EH (cell line): ENCODE data around the gene S100A3.
"Not testable (repeated sequence)": the region's sequence is repeated elsewhere in the genome, so short reads cannot be mapped to it uniquely, and the experiment has no call there.

Source experiments
- DNase-seq: peaks from one replicate; pipeline ENCODE4 v3.0.0-alpha.2; 2015; ENCODE audit warnings: low read depth

S100A3 gene

DNA sequence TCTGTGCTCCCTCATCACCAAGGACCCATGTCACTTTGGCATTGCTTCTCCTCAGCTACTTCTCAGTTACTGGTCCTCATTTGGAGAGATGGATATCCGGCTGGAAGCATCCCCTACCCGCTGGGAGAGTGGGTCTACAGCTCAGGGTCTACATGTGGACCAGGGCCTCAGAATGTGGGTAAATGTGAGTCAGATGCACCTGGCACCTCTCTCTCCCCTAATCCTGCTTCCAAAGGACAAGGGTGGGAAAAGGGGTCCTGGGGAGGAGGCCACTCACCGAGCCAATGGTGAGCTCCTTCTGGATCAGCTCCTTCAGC is 14.2 kb downstream of the S100A3 start:
- no peak for DNase-seq

DNA sequence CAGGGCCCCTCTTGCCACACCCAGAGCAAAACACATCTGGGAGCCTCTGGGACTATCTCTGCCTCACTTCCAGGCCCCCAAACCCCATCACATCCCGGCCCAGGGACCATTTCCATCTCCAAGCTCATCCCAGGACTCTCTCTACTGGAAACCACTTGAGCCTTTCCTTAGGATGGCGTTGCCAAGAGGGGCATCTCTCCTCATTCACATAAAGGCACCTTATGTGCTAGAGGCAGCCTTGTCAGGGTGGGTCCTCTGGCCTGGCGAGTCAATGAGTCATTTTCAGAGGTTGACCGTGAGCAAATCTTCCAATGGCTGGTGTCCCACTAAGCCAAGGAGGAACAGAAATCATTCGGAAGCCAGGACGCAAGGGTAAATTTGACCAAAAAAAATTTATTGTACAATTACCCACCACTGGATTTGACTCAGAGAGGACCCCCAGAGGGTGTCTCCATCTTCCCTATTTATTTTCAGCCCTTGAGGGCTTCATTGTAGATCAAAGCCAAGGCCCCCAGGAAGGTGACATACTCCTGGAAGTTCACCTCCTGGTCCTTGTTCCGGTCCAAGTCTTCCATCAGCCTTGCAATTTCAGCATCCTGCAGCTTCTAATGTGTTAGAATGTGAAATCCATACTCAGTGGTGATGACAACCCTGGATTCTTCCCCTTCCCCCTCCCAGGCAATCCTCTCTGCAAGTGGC is 14.7 kb downstream of the S100A3 start:
- DNase-seq, result peak; percentile 70

DNA sequence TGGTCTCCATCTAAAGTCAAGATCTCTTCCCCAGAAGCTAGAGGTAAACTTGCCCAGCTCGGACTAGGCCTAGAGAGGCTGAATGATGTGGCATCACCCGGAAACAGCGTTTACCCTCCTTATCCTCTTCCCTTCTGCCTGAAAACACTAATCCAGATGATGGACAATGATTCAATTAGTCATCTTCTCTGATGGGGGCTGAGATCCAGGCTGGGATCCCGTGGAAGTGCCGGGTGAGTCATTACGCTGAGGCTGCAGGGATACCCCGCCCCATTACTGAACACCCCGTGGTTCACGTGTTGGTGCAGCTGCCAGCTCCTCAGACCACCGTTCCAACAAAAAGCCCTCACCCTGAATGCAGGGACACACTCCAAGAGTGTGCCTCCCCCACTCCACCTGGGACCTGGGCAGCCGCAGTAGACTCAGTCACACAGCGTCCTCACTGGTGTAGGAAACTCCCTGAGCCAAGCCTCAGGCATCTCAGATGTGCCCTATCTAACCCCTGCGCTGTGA is 15.3 kb downstream of the S100A3 start:
- peak; percentile 95 for DNase-seq

DNA sequence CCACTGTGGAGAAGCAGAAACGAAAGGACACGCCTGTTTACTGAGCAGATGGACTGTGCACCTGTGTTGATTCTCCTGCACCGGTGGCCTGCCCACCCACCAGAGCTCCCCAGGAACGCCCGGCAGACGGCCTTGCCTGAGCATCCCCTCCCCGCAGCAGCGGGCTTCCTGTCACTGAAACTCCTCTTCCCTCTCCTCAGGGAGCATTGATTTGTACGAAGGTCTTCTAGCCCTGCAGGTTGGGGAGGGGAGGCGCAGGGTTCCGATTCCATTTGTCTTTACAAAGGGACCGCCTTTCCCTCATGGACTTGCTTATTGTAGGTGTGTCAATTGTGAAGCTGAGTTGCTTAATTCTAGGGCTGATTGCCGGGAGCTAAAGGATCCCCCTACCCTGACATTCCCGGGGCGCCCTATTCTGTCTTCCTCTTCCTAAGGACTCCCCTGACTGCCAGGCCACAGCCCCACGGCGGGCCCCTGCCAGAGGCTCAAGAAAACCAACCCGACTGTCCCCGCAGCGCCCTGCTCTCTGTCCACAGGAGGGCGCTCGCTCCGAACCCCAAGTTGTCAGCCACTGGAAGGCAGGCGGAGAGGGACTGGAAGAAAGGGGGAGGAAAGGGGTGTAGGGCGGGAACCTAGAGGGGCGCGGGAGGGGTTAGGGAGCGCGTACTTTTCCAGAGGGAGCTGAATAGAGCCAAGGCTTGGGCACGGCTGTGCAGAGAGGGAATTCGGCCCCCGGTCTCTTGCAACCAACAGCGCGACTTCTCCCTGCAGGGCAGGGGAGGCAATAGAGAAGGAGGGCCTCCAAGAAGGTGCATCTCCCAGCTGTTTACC is 16.1 kb downstream of the S100A3 start:
- peak; percentile 86 for DNase-seq

DNA sequence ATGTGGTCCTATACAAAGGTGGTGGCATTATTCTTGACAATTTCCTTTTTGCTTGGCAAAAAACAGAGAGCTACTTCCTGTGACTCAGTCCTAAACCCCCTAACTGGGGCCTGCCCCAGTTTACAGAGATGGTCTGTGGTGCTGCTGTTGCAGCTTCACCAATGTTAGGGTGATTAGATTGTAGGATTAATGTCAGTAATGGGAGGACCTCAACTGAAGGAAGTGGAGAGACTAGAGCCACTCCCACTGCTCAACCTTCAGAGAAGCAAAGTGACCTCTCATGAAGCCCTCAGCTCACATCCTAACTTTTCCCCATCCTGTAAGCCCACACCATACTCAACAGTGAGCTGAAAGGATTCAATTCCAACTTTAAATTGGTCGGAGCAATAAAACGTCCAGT is 16.9 kb downstream of the S100A3 start:
- DNase-seq, result no peak

DNA sequence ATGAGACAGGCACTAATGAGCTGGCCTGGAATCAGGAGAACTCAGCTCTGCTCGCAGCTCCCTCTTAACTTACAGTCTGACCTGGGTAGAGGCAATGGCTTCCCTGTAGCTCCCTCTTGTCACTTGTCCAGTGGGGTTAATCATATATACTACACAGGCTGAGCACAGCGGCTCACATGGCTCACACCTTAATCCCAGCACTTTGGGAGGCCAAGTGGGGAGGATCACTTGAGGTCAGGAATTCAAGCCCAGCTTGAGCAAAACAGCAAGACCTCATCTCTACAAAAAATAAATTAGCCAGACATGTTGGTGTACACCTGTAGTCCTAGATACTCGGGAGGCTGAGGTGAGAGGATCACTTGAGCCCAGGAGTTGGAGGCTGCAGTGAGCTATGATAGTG is 17.4 kb downstream of the S100A3 start:
- DNase-seq, result no peak

DNA sequence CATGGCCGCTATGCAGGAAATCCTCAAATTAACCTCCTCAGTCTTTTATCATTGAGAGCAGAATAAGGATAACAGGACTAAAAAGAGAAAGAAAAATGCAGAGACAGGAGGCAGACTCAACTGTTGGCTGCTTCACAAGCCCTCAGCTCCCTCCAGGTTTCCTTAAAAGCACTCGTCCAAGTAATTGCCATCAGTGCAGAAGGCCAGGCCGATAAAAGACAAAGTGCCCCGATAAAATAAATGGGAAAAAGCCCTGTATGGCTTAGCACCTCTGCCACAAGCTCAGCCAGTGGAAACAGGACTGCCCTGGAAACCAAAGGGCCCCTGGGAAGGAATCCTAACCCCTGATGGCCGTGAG is 21.4 kb downstream of the S100A3 start:
- no peak for DNase-seq

DNA sequence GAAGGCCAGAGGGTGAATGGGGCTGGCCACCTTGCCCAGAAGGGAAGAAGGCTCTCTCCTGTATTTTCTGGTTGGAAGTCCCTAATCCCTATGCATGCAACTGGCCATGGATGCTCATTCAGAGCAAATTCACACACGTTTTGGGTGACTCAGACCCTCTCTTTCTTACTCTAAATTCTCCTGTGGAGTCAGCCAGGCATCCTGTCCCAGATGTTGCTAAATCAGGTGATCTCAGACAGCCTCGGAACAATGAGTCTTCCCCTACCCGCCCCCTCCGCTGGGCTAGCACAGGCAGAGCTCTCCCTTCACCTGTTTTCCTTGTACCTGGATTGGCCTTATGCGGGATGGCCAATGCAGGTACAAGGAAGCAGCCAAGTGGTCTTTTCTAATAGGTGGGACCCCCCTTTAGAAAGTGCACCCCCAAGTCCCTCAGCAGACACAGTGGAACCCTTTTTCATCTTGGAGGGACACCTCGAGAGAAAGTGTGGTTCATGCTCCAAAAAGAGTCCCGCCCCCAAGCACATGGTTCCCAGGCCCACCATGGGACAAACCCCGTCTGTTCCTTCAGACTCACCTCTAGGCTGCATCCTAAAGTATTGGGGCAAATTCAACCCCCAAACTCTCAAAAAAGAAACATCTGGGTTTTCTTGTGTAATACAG is 21.9 kb downstream of the S100A3 start:
- no peak for DNase-seq

DNA sequence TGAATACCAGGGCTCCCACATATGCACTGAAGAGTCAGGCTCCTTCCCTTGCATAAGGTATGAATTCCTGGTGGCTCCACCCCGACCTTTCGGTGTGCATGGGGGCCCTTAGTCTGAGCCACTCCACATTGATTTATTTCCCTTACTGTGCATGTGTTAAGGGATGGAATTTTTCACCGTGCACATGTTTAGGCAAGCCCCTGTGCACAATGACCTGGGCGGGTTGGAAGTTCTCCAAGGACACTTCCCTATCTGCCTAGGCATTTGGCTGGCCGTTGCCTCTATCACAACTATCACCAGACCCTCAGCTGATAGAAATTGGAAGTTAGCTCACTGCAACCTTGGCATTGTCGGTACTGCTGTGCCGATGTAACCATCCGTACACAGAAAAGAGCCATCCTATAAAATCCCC is 22.9 kb downstream of the S100A3 start:
- DNase-seq, result no peak

DNA sequence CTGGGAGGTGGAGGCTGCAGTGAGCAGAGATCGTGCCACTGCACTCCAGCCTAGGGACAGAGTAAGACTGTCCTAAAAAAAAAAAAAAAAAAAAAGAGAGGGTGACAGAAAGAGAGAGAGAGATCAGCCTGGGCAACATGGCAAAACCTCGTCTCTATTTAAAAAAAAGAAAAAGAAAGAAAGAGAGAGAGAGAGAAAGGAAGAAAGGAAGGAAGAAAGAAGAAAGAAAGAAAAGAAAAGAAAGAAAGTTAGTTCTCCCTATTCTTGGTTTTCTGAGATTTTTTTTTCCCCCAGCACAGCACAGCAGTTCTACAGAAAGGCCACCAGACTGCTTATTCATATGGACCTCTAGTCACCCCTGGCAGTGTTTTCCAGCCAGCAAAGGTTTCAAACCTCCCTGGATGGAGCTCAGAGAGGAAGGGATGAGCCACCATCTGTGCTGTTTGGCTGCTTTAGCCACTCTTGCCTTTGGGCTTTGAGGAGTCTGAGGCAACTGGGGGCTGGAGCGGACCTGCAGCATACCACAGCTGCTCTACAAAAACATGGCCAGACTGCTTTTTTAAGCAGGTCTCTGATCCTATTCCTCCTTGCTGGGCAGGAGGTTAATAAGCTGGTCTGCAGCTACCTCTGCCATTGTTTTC is 23.9 kb downstream of the S100A3 start:
- DNase-seq, result no peak

DNA sequence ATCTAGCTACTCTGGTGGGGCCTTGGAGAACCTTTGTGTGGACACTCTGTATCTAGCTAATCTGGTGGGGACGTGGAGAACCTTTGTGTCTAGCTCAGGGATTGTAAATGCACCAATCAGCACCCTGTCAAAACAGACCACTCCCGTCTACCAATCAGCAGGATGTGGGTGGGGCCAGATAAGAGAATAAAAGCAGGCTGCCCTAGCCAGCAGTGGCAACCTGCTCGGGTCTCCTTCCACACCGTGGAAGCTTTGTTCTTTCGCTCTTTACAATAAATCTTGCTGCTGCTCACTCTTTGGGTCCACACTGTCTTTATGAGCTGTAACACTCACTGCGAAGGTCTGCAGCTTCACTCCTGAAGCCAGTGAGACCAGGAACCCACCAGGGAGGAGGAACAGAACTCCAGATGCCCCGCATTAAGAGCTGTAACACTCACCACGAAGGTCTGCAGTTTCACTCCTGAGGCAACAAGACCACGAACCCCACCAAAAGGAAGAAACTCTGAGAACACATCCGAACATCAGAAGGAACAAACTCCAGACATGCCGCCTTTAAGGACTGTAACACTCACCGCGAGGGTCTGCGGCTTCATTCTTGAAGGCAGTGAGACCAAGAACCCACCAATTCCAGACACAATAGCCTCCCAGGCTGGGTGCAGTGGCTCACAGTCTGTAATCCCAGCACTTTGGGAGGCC is 26.6 kb downstream of the S100A3 start:
- not testable (repeated sequence) for DNase-seq

DNA sequence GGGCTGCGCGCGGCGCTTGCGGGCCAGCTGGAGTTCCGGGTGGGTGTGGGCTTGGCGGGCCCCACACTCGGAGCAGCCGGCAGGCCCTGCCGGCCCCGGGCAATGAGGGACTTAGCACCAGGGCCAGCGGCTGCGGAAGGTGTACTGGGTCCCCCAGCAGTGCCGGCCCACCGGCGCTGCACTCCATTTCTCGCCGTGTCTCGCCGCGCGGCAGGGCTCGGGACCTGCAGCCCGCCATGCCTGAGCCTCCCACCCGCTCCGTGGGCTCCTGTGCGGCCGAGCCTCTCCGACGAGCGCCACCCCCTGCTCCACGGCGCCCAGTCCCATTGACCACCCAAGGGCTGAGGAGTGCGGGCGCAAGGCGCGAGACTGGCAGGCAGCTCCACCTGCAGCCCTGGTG is 27.2 kb downstream of the S100A3 start:
- not testable (repeated sequence) for DNase-seq

DNA sequence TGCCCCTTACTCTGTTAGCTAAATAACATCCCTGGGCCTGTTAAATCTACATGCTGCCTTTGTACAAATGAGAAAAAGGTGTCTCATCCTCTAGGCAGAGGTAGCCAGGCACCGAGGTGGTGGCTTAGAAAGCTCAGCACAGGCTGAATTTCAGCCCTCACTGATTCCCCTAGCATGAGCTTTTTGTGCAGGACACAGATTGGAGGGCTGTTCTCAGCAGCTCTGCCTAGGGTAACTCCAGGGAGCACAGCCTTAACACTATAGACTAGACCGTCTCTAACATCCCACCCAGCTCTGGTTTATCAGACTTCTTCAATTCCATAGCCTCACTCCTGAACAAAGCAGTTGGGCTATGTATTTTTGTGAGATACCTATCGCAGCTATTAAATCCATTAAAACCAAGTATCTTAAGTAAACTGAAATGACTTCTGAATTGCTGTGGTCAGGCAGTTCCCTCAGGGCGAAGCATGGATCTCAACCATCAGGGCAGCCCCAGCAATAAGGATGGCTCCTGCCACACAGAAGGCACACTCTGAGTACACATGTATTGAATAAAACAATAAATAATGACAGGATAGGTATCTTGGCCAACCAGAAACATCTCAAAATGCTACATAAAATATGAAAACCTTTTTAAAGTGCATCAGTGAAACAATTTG is 28.1 kb downstream of the S100A3 start:
- DNase-seq, result peak; percentile 62

DNA sequence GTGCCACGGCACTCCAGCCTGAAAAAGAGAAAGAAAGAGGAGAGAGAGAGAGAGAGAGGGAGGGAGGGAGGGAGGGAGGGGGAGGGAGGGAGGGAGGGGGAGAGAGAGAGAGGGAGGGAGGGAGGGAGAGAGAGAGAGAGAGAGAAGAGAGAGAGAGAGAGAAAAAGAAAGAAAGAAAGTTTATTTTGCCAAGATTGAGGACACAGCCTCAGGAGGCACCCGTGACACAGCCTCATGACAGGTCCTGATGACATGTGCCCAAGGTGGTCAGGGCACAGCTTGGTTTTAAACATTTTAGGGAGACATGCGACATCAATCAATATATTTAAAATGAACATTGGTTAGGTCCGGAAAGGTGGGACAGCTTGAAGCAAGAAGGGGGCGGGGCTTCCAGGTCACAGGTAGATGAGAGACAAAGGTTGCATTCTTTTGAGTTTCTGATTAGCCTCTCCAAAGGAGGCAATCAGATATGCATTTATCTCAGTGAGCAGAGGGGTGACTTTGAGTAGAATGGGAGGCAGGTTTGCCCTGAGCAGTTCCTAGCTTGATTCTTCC is 28.8 kb downstream of the S100A3 start:
- not testable (repeated sequence) for DNase-seq

DNA sequence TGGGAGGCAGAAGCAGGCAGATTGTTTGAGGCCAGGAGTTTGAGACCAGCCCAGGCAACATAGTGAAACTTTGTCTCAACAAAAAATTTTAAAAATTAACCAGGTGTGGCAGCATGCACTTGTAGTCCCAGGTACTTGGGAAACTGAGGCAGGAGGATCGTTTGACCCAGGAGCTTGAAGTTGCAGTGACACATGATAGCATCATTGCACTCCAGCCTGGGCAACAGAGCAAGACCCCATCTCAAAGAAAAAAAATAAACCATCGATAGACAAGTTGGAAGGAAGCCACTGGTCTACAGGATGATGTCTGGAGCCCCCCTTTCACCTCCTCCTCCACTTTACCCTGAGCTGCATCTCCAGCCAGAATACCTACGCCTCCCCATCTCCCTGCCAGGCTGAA is 29.8 kb downstream of the S100A3 start:
- DNase-seq, result no peak

DNA sequence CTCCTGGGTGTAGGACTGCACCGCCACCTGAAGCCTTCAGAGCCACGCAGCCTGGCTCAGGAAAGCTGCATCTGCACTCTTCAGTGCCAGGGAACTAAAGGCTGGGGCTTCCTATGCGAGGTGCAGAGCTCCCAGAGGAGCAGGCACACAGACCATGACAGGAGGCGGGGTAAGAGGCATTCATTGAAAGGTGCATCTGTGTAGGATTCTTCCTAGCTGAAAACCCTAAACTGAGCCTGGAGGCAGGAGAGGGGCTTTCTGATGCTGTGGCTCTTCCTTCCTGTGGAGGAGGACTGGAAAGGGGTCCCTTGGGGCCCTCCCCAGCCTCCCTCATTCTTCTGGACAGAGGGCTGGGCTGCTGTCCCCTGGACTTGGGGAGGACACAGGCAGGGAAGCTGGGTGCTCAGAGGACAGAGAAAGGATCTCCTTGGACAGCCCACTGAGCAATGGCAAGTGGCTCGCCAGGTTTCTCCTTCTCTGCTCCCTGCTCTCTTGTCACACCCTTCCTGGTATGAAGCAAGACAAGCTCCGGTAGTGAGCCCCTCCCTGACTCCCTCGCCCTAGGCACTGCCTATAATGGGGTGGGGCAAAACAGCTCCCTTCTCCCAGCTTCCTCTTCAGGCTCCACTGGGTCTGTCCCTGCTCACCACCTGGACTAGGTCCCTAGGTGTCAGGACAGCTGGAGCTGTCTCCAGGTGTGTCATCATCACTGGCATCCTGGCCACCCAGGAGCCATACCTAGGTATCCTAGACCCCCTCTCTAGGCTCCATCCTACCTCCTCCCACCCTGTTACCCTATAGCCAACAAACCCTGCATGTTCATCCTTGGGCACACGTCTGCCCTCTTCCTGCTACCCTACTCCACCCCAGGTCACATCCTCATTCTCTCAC is 33.3 kb downstream of the S100A3 start:
- no peak for DNase-seq

DNA sequence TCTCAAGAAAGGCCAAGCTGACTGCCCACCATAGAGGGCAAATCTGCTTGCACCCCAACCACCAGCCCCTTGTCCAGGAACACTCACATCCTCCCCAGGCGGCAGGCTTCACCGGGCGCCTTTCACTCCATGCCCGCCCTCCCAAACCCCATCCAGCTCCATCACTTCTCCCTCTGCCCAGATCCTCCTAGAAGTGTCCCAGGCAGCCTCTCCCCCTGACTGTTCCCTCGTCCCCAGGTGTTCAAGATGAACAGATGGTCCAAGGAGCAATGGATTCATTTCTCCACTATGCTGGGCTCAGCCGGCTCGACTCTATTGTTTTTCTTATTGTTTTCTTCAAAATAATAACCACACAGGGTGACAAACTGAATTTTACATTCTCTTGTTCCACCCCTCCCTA is 35.4 kb downstream of the S100A3 start:
- DNase-seq, result no peak

DNA sequence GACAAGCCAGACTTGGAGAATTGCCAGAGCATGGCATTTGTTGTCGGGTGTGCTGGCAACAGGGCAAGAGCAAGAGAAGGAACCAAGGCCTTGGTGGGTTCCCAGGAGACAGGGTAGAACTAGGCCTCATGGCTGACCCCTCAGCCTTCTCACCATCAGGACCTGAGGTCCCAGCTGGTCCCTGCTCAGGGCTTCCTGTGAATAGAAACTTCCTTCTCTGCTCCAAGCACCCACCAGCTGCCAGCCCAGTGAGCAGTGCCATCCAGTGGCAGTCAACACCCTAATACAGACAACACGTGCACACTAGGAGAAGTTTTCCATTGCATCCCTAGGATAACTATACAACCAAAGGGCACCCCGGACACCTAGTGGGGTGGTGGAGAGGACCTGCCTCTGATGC is 36.0 kb downstream of the S100A3 start:
- DNase-seq, result no peak

DNA sequence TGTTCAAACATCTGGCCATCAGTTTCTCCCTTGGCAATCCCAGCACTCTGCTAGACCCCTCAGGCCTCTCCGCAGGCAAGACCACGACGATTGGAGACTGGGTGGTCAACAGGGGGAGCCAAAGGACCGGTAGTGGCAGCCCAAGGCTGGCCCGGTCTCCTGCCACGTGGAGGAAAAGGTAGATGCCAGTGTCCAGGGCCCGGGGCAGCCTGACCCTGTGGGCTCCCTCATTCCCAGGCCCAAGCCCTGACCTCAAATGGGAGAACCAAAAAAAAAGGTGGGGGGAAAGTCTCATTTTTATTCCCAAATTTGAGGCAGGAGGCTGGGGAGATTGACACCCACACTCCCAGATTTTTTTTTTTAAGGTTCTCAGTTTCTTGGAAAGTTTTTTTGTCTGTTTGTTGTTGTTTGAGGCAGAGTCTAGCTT is 38.1 kb downstream of the S100A3 start:
- DNase-seq, result peak; percentile 81

DNA sequence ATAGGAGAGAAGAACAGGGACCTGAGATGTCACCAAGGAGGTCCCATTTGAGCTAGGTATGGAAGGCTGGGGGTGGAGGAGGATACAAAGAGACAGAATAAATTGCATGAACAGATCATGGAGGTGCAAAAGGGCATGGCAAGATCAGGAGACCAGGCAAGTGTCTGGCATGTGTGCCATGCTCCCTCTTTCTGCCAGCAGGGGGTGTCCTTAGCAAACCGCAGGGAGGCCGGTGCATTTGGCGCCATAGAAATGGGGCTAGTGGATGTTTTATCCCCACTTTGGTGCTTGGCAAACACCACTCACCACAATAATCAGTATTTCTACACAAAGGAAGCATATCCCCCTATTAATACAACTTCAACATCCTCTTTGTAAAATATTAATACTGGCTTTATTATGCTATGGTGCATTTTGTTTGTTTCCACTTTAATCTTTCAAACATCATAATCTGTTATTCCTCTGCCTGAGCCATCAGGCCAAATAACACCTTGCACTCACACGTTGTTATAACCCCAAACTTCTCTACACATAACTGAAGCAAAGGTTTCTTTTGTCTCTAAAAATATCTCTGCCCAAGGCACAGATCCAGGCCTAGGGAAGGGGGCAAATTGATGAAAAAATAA is 39.2 kb downstream of the S100A3 start:
- DNase-seq, result peak; percentile 38
